Measurements from ENCODE around the gene ECEL1. TPM values are rescaled to one million over a fixed set of nuclear protein-coding genes. Genes with fewer than 3 reads are reported as not detected.

Gene ECEL1
- total RNA-seq, 1 experiment from 2014 or later: not detected

DNA sequence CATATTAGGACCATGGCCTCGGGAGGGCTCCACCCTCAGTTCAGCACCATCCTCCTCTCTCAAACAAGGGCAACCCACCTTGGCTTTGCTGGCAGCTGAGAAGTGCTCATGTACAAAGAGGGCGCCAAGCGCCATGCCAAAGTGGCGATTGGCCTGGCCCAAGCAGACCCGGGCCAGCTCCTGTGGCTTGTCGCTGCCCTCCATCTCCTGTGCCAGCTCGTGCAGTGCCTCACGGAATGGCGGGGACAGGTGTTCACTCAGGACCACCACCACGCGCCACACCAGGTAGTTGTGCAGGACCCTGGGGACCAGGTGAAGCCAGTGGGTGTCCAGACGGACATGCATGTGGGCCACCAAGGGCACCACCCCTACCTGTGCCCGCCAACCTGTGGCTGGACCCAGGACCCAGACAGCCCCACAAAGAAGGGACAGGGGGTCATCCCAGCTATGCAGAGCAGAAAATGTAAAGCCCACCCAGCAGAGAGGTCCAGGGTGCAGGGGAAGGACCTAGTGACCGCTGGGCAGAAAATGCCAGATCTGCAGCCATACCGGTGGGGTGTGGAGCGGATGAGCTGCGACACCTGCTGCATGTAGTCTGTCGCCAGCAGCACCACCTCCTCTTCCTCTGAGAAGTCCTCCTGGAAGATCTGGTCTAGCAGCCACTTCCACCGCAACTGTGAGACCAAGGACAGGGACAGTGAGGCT, 3.6 kb downstream of the ECEL1 start:
- no peak for TF ChIP-seq CTCF (conservative IDR thresholded peaks at IDR 0.05)
- TF ChIP-seq EZH2 (IDR thresholded peaks at IDR 0.05; ENCODE audit: low read depth): no peak

DNA sequence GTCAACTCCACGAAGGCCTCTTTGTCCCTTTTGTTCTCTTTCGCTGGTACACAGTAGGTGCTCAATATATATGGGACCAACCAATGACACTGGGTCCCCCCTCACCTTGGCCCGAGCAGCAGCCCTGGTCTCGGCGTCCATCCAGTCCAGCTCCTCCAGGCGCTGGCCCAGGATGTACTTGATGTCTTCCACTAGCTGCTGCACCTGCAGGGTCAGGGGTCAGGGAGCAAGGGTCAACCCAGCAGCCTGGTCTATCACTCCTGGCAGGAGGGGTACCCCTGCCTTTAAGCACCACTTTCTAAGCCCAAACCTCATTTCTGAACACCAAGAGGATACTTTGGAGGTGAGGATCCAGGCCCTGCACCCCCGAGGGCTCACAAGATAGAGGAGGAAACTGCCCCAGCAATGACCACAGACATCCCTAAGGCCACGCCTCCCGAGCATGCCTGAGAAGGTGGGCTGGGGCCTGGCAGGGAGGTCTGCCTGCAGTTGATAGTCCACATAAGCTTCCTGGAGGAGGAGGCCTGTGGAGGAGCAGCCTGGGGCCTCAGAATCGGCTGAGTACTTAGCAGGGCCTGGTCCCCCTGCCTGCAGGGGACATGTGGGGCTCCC, 4.2 kb downstream of the ECEL1 start:
- Histone ChIP-seq H3K4me2 (no peak overlapping the region), H2AFZ (no peak overlapping the region), H3F3A (ENCODE audit: insufficient read depth, low read depth) (no peaks in the 10 kb centered on the region), H3K27me3 (ENCODE audit: insufficient read depth, low read depth) (peaks cover 38% of the 10 kb centered on the region), H3K9me3 (ENCODE audit: insufficient read depth, low read depth) (no peaks in the 10 kb centered on the region), H3K4me1 (replicated peaks; ENCODE audit: insufficient read depth) (no peaks in the 10 kb centered on the region), H3K27ac (no peak overlapping the region), H3K79me2 (ENCODE audit: low read depth) (no peaks in the 10 kb centered on the region), H4K20me1 (ENCODE audit: insufficient read depth) (no peaks in the 10 kb centered on the region), H3K9me2 (ENCODE audit: insufficient read depth) (no peaks in the 10 kb centered on the region), H3K4me3 (no peak overlapping the region), H3K36me3 (ENCODE audit: low read depth) (no peaks in the 10 kb centered on the region)
- BruUV-seq (replicated peaks): no TSS peak
- DNase-seq: no peak
- intact Hi-C loops (cut with micrococcal nuclease; ENCODE audit: unreplicated experiment): no loop called here
- ChIA-PET POLR2A (ENCODE audit: unreplicated experiment) (no interaction called here), CTCF (no interaction called here)
- no peak for TF ChIP-seq EZH2 (IDR thresholded peaks at IDR 0.05; ENCODE audit: low read depth)
- no peak for TF ChIP-seq CTCF (conservative IDR thresholded peaks at IDR 0.05)

More for the DNA sequence above, 3.6 kb downstream of the ECEL1 start:
- intact Hi-C loops (cut with micrococcal nuclease; ENCODE audit: unreplicated experiment): no loop called here
- Histone ChIP-seq H4K20me1 (ENCODE audit: insufficient read depth) (no peaks in the 10 kb centered on the region), H3K4me1 (replicated peaks; ENCODE audit: insufficient read depth) (no peaks in the 10 kb centered on the region), H3K27me3 (ENCODE audit: insufficient read depth, low read depth) (peaks cover 32% of the 10 kb centered on the region), H3K9me2 (ENCODE audit: insufficient read depth) (no peaks in the 10 kb centered on the region), H2AFZ (no peak overlapping the region), H3K4me3 (no peak overlapping the region), H3K27ac (no peak overlapping the region), H3F3A (ENCODE audit: insufficient read depth, low read depth) (no peaks in the 10 kb centered on the region), H3K79me2 (ENCODE audit: low read depth) (no peaks in the 10 kb centered on the region), H3K9me3 (ENCODE audit: insufficient read depth, low read depth) (no peaks in the 10 kb centered on the region), H3K4me2 (no peak overlapping the region), H3K36me3 (ENCODE audit: low read depth) (no peaks in the 10 kb centered on the region)
- DNase-seq: no peak
- no TSS peak for BruUV-seq (replicated peaks)
- ChIA-PET CTCF (no interaction called here), POLR2A (ENCODE audit: unreplicated experiment) (no interaction called here)

DNA sequence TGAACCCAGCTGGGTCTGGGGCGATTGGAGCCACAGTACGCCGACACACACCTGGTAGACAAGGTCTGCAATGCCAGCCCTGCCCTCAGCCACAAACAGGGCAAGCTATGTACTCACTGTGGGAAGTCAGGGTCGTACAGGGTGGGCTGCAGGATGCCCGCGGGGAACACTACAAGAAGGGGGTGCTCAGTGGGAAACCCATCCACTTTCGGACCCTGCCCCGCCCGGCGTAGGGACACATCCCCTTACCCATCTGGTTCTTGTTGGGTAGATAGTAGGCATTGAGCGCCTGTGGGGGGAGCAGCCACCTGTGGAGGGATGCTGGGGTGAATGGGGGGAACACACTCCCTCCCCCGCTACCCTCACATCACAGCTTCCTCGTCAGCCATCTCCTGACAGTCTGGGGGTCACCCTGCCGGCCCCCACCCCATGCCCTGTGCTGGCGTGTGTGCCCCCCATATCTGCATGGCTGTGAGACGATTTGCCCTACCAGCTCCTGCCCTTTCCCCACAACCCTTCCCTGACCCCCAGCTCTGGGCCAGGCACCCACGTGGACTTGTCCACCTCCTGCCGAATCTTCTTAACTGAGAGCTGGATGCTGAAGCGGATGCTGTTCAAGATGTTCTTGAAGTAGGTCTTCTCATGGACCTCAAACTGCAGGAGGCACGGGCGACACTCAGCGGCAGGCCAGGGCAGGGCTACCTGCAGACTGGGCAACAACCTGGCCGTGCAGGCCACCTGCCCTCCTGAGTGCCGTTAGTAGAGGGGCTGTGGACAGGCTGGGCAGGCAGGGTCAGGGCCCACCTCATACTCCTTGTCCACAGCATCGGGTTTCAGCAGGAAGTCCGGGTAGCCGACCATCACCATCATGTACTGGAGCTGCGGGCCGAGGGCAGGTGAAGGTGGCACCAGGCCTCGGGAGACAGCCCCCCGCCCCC, 5.1 kb downstream of the ECEL1 start:
- no peaks in the 10 kb centered on the region for H3K9me2 ChIP-seq (ENCODE audit: insufficient read depth)
- H3K4me2 ChIP-seq: no peak overlapping the region
- no peaks in the 10 kb centered on the region for H3K9me3 ChIP-seq (ENCODE audit: insufficient read depth, low read depth)
- H3K27me3 ChIP-seq (ENCODE audit: insufficient read depth, low read depth): peaks cover 40% of the 10 kb centered on the region
- H3K27ac ChIP-seq: no peak overlapping the region
- no peak overlapping the region for H2AFZ ChIP-seq
- no peaks in the 10 kb centered on the region for H3K79me2 ChIP-seq (ENCODE audit: low read depth)
- no peak for TF ChIP-seq EZH2 (IDR thresholded peaks at IDR 0.05; ENCODE audit: low read depth)
- no peak for TF ChIP-seq CTCF (conservative IDR thresholded peaks at IDR 0.05)
- no TSS peak for BruUV-seq (replicated peaks)
- ChIA-PET POLR2A (ENCODE audit: unreplicated experiment) (no interaction called here), CTCF (no interaction called here)
- no peaks in the 10 kb centered on the region for H4K20me1 ChIP-seq (ENCODE audit: insufficient read depth)
- intact Hi-C loops (cut with micrococcal nuclease; ENCODE audit: unreplicated experiment): no loop called here
- no peaks in the 10 kb centered on the region for H3K36me3 ChIP-seq (ENCODE audit: low read depth)
- H3K4me3 ChIP-seq: no peak overlapping the region
- H3K4me1 ChIP-seq (replicated peaks; ENCODE audit: insufficient read depth): no peaks in the 10 kb centered on the region
- no peak for DNase-seq
- H3F3A ChIP-seq (ENCODE audit: insufficient read depth, low read depth): no peaks in the 10 kb centered on the region

Data from PC-9 (cell line).